PFSK-1 (cell line): ENCODE measurements around the gene ALDH16A1.

ENCODE experiments used
- POLR2AphosphoS5 ChIP-seq: IDR thresholded peaks from 2 replicates; pipeline ENCODE4 v1.6.1; 2012; ENCODE audit warnings: low read depth, mild to moderate bottlenecking, control low read depth, low read length, moderate library complexity
- REST ChIP-seq, 2 experiments: IDR thresholded peaks; 2 replicates each; pipeline versions ENCODE4 v1.6.1 to v1.8.0; 2011 to 2012; ENCODE audit warnings: low read depth in 2 of 2, low read length in 2 of 2, control low read depth in 1 of 2, inconsistent platforms in 1 of 2, mild to moderate bottlenecking in 1 of 2, moderate library complexity in 1 of 2; ENCODE audit not compliant: insufficient read depth in 1 of 2
- TAF1 ChIP-seq: IDR thresholded peaks from 2 replicates; pipeline ENCODE4 v1.6.1; 2012; ENCODE audit warnings: low read length, control low read depth, borderline replicate concordance; ENCODE audit not compliant: insufficient read depth

GRCh38 chr19:49473868-49474541 lies 21.0 kb downstream of the ALDH16A1 start, which contains the start of gene FLT3LG:
- TF ChIP-seq REST (IDR thresholded peaks at IDR 0.05; ENCODE audit: insufficient read depth in 1 of 2, low read depth in 2 of 2, low read length in 2 of 2) (no peak), TAF1 (no peak), POLR2AphosphoS5 (no peak)
